ENCODE results near the gene LARGE1. TPM values are rescaled to one million over a fixed set of nuclear protein-coding genes. Genes with fewer than 3 reads are reported as not detected.

LARGE1 gene
- polyA plus RNA-seq, 1 experiment, result 8.5 TPM

DNA sequence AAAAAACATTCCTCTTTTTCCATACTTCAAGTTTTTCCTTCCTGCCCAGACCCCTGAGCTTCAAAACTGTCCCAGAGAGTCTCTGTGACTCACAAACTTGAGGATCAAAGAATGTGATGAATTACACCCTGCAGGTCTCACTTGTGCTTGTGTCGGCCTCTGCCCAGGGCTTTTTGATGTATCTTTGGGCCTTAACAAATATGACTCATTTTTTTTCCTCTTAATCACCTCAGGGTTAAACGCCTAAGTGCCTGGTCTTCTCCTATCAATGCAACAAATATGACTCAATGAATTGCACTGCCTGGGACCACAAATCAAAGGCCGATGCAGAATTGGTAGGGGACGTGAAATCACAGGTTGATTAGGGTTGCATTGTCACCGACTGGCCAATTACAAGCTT is 267.7 kb downstream of the LARGE1 start:
- no peaks in the 10 kb centered on the region for H3K36me3 ChIP-seq (ENCODE audit: control insufficient read depth, insufficient read depth, low read length)
- DNase-seq (ENCODE audit: low read depth), result no peak
- POLR2A ChIA-PET, result no interaction called here
- CTCF ChIA-PET, result no interaction called here
- TF ChIP-seq, protein P1, sequence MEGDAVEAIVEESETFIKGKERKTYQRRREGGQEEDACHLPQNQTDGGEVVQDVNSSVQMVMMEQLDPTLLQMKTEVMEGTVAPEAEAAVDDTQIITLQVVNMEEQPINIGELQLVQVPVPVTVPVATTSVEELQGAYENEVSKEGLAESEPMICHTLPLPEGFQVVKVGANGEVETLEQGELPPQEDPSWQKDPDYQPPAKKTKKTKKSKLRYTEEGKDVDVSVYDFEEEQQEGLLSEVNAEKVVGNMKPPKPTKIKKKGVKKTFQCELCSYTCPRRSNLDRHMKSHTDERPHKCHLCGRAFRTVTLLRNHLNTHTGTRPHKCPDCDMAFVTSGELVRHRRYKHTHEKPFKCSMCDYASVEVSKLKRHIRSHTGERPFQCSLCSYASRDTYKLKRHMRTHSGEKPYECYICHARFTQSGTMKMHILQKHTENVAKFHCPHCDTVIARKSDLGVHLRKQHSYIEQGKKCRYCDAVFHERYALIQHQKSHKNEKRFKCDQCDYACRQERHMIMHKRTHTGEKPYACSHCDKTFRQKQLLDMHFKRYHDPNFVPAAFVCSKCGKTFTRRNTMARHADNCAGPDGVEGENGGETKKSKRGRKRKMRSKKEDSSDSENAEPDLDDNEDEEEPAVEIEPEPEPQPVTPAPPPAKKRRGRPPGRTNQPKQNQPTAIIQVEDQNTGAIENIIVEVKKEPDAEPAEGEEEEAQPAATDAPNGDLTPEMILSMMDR (IDR thresholded peaks at IDR 0.05; ENCODE audit: insufficient read depth, low read depth, low read length), result no peak
- no peaks in the 10 kb centered on the region for H3K27me3 ChIP-seq (ENCODE audit: control insufficient read depth, insufficient read depth, low read length)
- no peak overlapping the region for H3K4me3 ChIP-seq (ENCODE audit: low read depth, low read length)

DNA sequence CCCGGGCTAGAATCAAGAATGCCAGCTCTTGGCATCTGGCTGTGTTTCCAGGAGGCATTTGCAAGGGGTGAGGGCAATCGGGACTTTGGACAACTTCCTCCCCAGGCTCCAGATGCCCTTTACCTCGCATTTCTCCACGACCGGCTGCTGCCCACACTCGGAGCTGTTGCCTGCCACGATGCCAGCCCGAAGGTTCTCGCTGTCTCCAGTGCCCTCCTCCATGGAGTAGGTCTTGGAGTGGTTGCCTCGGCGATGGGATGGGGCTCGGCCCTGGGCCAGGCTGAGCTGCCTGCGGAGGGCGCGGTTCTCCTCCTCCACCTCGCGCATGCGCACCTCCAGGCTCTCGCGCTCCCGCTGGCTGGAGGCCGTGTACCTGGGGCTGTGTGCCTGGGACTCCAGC is 270.0 kb downstream of the LARGE1 start:
- DNase-seq (ENCODE audit: low read depth), result no peak
- CTCF ChIA-PET, result interaction anchor here (1.4 kb wide), 1 partner anchor 12 kb away, joined by 4 read pairs; no protein-coding TSS in a partner anchor

DNA sequence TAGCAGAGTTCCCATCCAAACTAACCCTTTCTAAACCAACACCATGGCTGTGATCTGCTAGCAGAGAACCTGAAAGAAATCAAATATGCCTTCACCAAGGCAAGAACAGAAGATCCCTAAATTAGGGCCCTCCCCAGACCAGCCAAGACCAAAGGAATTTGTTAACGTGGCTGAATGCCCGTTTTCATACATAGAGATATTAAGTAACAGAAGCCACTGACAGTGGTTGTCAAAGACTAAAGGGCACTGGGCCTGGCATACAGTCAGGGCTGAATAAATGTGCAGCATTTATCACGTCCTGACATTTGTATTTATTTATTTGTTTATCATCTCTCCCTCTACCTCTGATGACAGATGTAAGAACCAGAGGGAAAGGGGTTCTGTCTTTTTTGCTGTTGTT is 271.8 kb downstream of the LARGE1 start:
- Histone ChIP-seq H3K36me3 (ENCODE audit: control insufficient read depth, insufficient read depth, low read length) (no peaks in the 10 kb centered on the region), H3K4me3 (ENCODE audit: low read depth, low read length) (no peak overlapping the region), H3K27me3 (ENCODE audit: control insufficient read depth, insufficient read depth, low read length) (no peaks in the 10 kb centered on the region)
- POLR2A ChIA-PET, result no interaction called here
- TF ChIP-seq, protein P1 (IDR thresholded peaks at IDR 0.05; ENCODE audit: insufficient read depth, low read depth, low read length), result no peak
- no peak for DNase-seq (ENCODE audit: low read depth)
- CTCF ChIA-PET, result interaction anchor here (0.7 kb wide), 1 partner anchor 32 kb away, joined by 3 read pairs; no protein-coding TSS in a partner anchor

More for the DNA sequence above, 270.0 kb downstream of the LARGE1 start:
- Histone ChIP-seq H3K36me3 (ENCODE audit: control insufficient read depth, insufficient read depth, low read length) (no peaks in the 10 kb centered on the region), H3K27me3 (ENCODE audit: control insufficient read depth, insufficient read depth, low read length) (no peaks in the 10 kb centered on the region), H3K4me3 (ENCODE audit: low read depth, low read length) (no peak overlapping the region)
- POLR2A ChIA-PET, result no interaction called here
- TF ChIP-seq, protein P1 (IDR thresholded peaks at IDR 0.05; ENCODE audit: insufficient read depth, low read depth, low read length), result no peak

DNA sequence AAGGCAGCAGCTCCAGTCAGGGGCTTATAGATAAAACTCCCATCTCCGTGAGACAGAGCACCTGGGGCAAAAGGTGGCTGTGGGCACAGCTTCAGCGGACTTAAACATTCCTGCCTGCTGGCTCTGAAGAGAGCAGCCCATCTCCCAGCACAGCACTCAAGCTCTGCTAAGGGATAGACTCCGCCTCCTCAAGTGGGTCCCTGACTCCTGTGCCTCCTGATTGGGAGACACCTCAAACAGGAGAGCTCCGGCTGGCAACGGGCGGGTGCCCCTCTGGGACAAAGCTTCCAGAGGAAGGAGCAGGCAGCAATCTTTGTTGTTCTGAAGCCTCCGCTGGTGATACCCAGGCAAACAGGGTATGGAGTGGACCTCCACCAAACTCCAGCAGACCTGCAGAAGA is 279.4 kb downstream of the LARGE1 start:
- ChIA-PET CTCF (no interaction called here), POLR2A (no interaction called here)
- TF ChIP-seq, protein P1 (IDR thresholded peaks at IDR 0.05; ENCODE audit: insufficient read depth, low read depth, low read length), result no peak
- Histone ChIP-seq H3K4me3 (ENCODE audit: low read depth, low read length) (no peak overlapping the region), H3K36me3 (ENCODE audit: control insufficient read depth, insufficient read depth, low read length) (no peaks in the 10 kb centered on the region), H3K27me3 (ENCODE audit: control insufficient read depth, insufficient read depth, low read length) (no peaks in the 10 kb centered on the region)
- no peak for DNase-seq (ENCODE audit: low read depth)

DNA sequence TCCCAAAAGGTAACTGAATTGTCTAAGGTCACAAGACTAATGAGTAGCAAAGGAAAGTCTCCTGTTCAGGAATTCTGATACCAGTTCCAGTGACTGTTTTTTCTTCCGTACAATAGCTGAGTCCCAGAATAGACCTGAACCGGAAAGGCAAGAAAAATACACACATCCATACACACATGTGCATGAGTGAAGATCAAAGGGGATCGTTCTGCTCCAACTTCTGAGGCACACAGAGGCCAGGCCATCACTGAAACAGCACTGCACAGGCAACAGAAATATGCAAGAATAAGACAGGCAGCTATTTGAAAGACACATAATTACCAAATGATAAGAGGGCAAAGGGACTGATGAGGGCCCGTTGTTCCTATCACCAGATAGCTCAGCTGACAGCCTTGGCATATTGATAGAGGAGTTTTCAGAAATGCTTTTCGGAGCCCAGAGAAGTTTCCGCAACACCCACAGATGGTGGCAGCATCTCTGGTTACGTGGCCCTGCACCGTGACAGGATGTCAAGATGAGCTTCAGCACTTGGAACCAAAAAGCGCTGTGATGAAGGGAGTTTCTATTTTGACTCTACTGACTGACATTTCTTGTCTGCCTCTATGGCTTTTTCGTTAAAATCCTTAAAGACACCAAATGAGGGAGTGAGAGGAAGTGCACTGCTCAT is 280.6 kb downstream of the LARGE1 start:
- Histone ChIP-seq H3K36me3 (ENCODE audit: control insufficient read depth, insufficient read depth, low read length) (no peaks in the 10 kb centered on the region), H3K4me3 (ENCODE audit: low read depth, low read length) (no peak overlapping the region), H3K27me3 (ENCODE audit: control insufficient read depth, insufficient read depth, low read length) (no peaks in the 10 kb centered on the region)
- POLR2A ChIA-PET, result no interaction called here
- CTCF ChIA-PET, result interaction anchor here (0.9 kb wide), 1 partner anchor 9 kb away, joined by 3 read pairs; no protein-coding TSS in a partner anchor
- DNase-seq (ENCODE audit: low read depth), result no peak
- TF ChIP-seq, protein P1 (IDR thresholded peaks at IDR 0.05; ENCODE audit: insufficient read depth, low read depth, low read length), result no peak

Data from BJ (cell line).